ENCODE data around the gene RGS3.

RGS3 gene

DNA sequence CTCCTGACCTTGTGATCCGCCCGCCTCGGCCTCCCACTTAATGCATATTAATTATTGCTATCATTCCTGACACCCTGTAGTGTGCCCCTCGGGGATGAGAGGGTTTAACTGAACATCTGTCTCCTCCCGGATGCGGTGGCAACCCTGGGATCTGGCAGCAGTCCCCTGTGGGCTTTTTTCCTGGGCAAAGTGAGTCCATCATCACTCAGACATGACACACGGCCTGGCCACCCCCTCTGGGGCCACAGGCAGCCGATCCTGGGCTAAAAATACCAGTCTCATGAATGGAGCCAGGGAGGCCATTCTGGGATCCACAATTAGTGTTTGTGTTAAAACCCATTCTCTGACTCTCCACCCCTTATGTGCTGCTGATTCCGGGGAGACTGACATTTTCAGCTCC lies 161.2 kb downstream of the RGS3 start:
- TF ChIP-seq, protein P1, sequence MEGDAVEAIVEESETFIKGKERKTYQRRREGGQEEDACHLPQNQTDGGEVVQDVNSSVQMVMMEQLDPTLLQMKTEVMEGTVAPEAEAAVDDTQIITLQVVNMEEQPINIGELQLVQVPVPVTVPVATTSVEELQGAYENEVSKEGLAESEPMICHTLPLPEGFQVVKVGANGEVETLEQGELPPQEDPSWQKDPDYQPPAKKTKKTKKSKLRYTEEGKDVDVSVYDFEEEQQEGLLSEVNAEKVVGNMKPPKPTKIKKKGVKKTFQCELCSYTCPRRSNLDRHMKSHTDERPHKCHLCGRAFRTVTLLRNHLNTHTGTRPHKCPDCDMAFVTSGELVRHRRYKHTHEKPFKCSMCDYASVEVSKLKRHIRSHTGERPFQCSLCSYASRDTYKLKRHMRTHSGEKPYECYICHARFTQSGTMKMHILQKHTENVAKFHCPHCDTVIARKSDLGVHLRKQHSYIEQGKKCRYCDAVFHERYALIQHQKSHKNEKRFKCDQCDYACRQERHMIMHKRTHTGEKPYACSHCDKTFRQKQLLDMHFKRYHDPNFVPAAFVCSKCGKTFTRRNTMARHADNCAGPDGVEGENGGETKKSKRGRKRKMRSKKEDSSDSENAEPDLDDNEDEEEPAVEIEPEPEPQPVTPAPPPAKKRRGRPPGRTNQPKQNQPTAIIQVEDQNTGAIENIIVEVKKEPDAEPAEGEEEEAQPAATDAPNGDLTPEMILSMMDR (conservative IDR thresholded peaks at IDR 0.05; ENCODE audit: low read length): no peak
- DNase-seq (ENCODE audit: low read depth): peak; percentile 82
- H3K4me3 ChIP-seq (ENCODE audit: low read length): no peak overlapping the region

DNA sequence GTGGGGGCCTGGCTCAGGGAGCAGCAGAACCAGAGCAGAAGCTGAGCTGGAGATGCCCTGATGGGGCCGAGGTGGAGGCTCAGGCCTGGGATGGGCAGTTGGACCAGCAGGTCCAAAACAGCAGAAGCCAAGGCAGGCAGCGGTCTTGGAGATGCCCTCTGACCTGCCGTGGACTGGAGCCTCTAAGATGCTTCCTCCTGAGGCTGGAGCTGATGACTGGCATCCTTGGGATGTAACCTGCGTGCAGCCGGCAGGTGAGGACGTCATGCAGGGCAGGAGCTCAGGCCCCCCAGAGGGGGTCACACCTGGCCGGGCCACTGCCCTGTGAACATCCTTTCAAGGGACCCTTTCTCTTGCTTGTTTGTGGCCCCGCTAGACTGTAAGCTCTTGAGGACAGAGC lies 162.0 kb downstream of the RGS3 start:
- TF ChIP-seq, protein P1 (conservative IDR thresholded peaks at IDR 0.05; ENCODE audit: low read length): no peak
- no peak for DNase-seq (ENCODE audit: low read depth)
- no peak overlapping the region for H3K4me3 ChIP-seq (ENCODE audit: low read length)

DNA sequence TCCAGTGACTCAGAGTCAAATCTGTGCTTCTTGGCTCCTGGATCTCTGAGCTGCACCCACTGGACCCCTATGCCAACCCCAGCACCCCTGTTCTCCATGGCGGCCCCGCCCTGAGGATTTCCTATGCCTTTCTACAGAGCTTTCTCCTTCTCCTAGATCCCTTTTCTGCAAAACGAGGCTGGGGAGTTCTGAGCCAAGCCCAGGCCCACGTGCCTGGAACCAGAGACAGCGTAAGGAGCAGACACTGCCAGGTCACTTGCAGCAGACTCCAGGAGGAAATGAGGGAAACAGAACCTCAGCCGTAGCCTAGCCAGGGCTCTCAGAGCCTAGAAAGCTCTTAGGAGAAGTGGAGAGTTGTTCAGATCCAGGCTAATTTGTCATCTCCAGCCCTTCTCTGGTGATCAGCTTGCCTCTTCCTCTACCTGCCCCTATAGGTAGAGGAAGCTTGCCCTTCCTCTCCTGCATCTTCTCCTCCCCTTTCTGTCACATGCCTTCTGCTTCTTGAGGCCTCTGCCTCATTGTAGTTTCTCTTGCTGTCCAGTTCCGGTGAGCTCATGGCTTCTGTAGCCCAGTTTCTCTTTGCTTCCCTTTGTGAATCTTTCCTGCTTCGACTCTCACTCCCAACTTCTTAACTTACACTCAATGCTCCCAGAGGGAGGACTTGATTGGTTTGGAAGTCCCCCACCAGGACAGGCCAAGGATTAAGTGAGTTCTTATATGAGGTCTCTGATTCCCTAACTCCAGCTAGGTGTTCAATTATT lies 163.4 kb downstream of the RGS3 start:
- no peak for DNase-seq (ENCODE audit: low read depth)
- H3K4me3 ChIP-seq (ENCODE audit: low read length): no peak overlapping the region
- TF ChIP-seq, protein P1 (conservative IDR thresholded peaks at IDR 0.05; ENCODE audit: low read length): no peak

DNA sequence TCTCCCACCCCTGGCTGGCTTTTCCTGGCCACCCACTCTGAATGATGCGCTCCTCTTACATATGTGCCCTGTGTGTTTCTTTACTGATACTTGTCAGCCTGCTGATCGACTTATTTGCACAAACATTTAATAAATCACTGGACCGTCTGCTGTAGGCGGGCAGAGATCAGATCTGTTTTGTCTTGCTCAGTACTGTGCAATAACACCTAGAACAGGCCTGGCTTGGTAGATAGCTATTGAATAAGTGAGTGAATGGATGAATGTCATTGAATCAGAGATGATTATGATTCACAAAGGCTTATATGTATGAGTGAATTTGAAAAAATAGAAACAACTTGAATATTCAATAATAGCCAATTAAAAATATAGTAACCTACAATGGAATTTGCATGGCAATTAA lies 165.1 kb downstream of the RGS3 start:
- TF ChIP-seq, protein P1 (conservative IDR thresholded peaks at IDR 0.05; ENCODE audit: low read length): no peak
- no peak for DNase-seq (ENCODE audit: low read depth)
- H3K4me3 ChIP-seq (ENCODE audit: low read length): no peak overlapping the region

DNA sequence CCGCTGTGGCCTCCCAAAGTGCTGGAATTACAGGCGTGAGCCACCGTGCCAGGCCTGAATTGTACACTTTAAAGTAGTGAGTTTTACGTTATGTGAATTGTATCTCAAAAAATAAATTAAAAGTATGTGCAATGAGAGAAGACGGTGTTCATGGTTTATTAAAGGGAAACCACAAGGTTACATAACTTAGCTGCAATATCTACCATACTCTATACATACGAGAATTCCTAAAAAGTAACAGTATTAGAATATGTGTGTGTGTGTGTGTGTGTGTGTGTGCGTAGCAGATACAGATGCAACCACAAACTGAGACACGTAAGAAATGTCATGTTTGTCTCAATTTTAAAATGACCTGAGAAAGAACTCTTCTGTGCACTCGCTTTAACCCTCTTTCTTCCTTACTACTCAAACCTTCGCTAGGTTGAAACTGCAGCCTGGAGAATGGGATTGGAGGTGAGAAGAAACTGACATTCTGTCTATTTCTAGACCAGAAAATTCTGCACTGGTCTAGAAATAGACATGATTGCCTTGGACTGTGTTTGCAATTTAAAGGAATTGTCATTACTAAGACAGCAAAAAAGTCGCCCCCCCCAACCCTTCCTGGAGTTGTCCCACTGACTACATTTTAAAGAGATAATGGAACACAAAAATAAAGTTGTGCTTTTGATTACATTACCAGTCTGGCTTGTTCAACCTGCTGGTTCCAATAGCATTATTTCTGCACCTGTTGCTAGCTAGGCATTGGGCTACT lies 167.0 kb downstream of the RGS3 start:
- H3K4me3 ChIP-seq (ENCODE audit: low read length): no peak overlapping the region
- TF ChIP-seq, protein P1 (conservative IDR thresholded peaks at IDR 0.05; ENCODE audit: low read length): no peak
- DNase-seq (ENCODE audit: low read depth): no peak

DNA sequence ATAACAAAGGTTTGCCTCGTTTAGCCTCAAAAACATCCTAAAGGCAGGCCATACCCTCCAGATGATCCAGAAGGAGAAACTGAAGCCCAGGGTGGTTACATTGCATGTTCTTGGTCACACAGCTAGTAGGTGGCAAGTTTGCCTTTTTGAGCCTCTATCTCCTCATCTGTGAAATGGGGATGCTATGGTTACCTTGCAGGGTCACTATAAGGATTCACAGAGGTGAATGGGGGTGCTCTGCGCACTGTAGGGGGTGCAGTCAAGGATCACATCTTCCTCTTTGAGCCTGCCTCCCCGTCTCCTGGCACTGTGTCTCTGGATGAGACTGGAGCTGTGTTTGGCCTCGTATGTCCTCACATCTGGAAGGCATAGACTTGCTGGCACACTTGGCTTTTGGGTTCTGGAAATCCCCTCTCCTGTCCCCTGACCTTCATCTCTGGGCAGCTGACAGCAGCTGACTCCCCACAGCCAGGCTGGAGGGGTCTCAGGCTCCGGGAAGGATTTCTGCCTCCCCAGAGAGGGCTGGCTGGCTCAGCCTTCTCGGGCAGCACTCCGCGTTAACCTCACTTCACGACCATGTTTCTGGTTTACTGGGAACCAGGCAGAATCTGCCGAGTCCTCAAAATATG lies 167.7 kb downstream of the RGS3 start:
- no peak overlapping the region for H3K4me3 ChIP-seq (ENCODE audit: low read length)
- peak; percentile 53 for DNase-seq (ENCODE audit: low read depth)
- TF ChIP-seq, protein P1 (conservative IDR thresholded peaks at IDR 0.05; ENCODE audit: low read length): no peak
